ENCODE measurements around the gene PPP2R2C.
A peak's percentile ranks its signal among the peaks of the same experiment; 100 is the strongest.

Gene PPP2R2C

GRCh38 chr4:6474705-6475457 is 2.5 kb upstream of the PPP2R2C start:
- peak overlapping the region; percentile 48 for H2BK5ac ChIP-seq (ENCODE audit: low read length)
- H3K14ac ChIP-seq (ENCODE audit: low read length), result no peak overlapping the region
- H2AK5ac ChIP-seq (ENCODE audit: low read depth, low read length), result peak overlapping the region; percentile 50
- no peak overlapping the region for H3K27ac ChIP-seq (replicated peaks; ENCODE audit: low read length)
- DNase-seq (ENCODE audit: low spot score), result no peak
- H3K18ac ChIP-seq (ENCODE audit: low read length), result peak overlapping the region; percentile 39
- no peak overlapping the region for H2BK12ac ChIP-seq (ENCODE audit: low read length)
- H3K36me3 ChIP-seq (replicated peaks in 1 of 2; ENCODE audit: control insufficient read depth in 2 of 2, insufficient read depth in 2 of 2, low read length in 2 of 2), result no peaks in the 10 kb centered on the region
- no peak overlapping the region for H3K4ac ChIP-seq (ENCODE audit: low read length)
- H3K9me3 ChIP-seq (replicated peaks in 1 of 2; ENCODE audit: control insufficient read depth in 2 of 2, insufficient read depth in 1 of 2, low read depth in 1 of 2, low read length in 2 of 2), result no peaks in the 10 kb centered on the region
- no peak overlapping the region for H3K23ac ChIP-seq (ENCODE audit: low read depth, low read length, poor library complexity)
- 100% methylated on average over 3 of the region's 9 CpGs; no CpG with 5 or more reads in 1 of the 2 donors for WGBS, 2 donors (ENCODE audit: extremely low coverage in 2 of 2, insufficient read length in 2 of 2, insufficient replicate concordance in 1 of 2)
- peaks cover 0 to 2% of the 10 kb centered on the region in 2 donors for H3K4me1 ChIP-seq (ENCODE audit: control insufficient read depth in 2 of 2, insufficient read depth in 1 of 2, low read depth in 1 of 2, low read length in 2 of 2)
- H3K9ac ChIP-seq (ENCODE audit: low read depth, low read length, poor library complexity), result no peak overlapping the region
- no peak overlapping the region for H4K8ac ChIP-seq (ENCODE audit: low read depth, low read length)
- no peak overlapping the region for H4K91ac ChIP-seq (ENCODE audit: low read depth, low read length, poor library complexity)
- H3K27me3 ChIP-seq (ENCODE audit: control insufficient read depth in 3 of 3, insufficient read depth in 3 of 3, low read depth in 1 of 3, low read length in 3 of 3), result peaks cover 10 to 72% (median 38%) of the 10 kb centered on the region in 3 experiments
- no peaks in the 10 kb centered on the region for H3K79me1 ChIP-seq (ENCODE audit: low read depth, low read length)
- no peak overlapping the region for H2BK15ac ChIP-seq (ENCODE audit: low read length)
- no peak overlapping the region for H3K4me3 ChIP-seq (ENCODE audit: low read length in 2 of 2)
- H2BK120ac ChIP-seq (ENCODE audit: low read depth, low read length), result no peak overlapping the region
- no peak overlapping the region for H2AFZ ChIP-seq (ENCODE audit: low read length)
- H3K4me2 ChIP-seq (ENCODE audit: insufficient read depth, low read length, poor library complexity, severe bottlenecking), result no peak overlapping the region

- no peak for DNase-seq (ENCODE audit: low spot score)
- Histone ChIP-seq H2BK12ac (ENCODE audit: low read length) (no peak overlapping the region), H2BK5ac (ENCODE audit: low read length) (no peak overlapping the region), H3K9me3 (replicated peaks in 1 of 2; ENCODE audit: control insufficient read depth in 2 of 2, insufficient read depth in 1 of 2, low read depth in 1 of 2, low read length in 2 of 2) (no peaks in the 10 kb centered on the region), H2BK15ac (ENCODE audit: low read length) (no peak overlapping the region), H2AFZ (ENCODE audit: low read length) (no peak overlapping the region), H3K4me3 (ENCODE audit: low read length in 2 of 2) (no peak overlapping the region), H4K91ac (ENCODE audit: low read depth, low read length, poor library complexity) (no peak overlapping the region), H3K4me2 (ENCODE audit: insufficient read depth, low read length, poor library complexity, severe bottlenecking) (no peak overlapping the region), H3K79me1 (ENCODE audit: low read depth, low read length) (no peaks in the 10 kb centered on the region), H3K4ac (ENCODE audit: low read length) (no peak overlapping the region), H3K27ac (replicated peaks; ENCODE audit: low read length) (no peak overlapping the region), H3K18ac (ENCODE audit: low read length) (no peak overlapping the region), H3K4me1 (ENCODE audit: control insufficient read depth in 2 of 2, insufficient read depth in 1 of 2, low read depth in 1 of 2, low read length in 2 of 2) (peaks cover 0 to 2% of the 10 kb centered on the region in 2 donors), H4K8ac (ENCODE audit: low read depth, low read length) (no peak overlapping the region), H3K23ac (ENCODE audit: low read depth, low read length, poor library complexity) (no peak overlapping the region), H2BK120ac (ENCODE audit: low read depth, low read length) (no peak overlapping the region), H3K14ac (ENCODE audit: low read length) (no peak overlapping the region), H3K27me3 (ENCODE audit: control insufficient read depth in 3 of 3, insufficient read depth in 3 of 3, low read depth in 1 of 3, low read length in 3 of 3) (peaks cover 10 to 75% (median 44%) of the 10 kb centered on the region in 3 experiments), H3K9ac (ENCODE audit: low read depth, low read length, poor library complexity) (no peak overlapping the region), H2AK5ac (ENCODE audit: low read depth, low read length) (no peak overlapping the region), H3K36me3 (replicated peaks in 1 of 2; ENCODE audit: control insufficient read depth in 2 of 2, insufficient read depth in 2 of 2, low read length in 2 of 2) (no peaks in the 10 kb centered on the region)
- WGBS, 2 donors (ENCODE audit: extremely low coverage in 2 of 2, insufficient read length in 2 of 2, insufficient replicate concordance in 1 of 2), result no CpG with 5 or more reads among the region's 5 CpGs
These were observed 1.7 kb upstream of the PPP2R2C start for GRCh38 chr4:6474053-6474568.

- Histone ChIP-seq H3K27ac (replicated peaks; ENCODE audit: low read length) (no peak overlapping the region), H3K27me3 (ENCODE audit: control insufficient read depth in 3 of 3, insufficient read depth in 3 of 3, low read depth in 1 of 3, low read length in 3 of 3) (peaks cover 10 to 76% (median 44%) of the 10 kb centered on the region in 3 experiments), H3K79me1 (ENCODE audit: low read depth, low read length) (no peaks in the 10 kb centered on the region), H2BK12ac (ENCODE audit: low read length) (no peak overlapping the region), H3K23ac (ENCODE audit: low read depth, low read length, poor library complexity) (no peak overlapping the region), H3K4ac (ENCODE audit: low read length) (no peak overlapping the region), H3K18ac (ENCODE audit: low read length) (peak overlapping the region; percentile 3), H2BK15ac (ENCODE audit: low read length) (peak overlapping the region; percentile 9), H3K4me2 (ENCODE audit: insufficient read depth, low read length, poor library complexity, severe bottlenecking) (no peak overlapping the region), H2AK5ac (ENCODE audit: low read depth, low read length) (peak overlapping the region; percentile 40), H2AFZ (ENCODE audit: low read length) (no peak overlapping the region), H4K91ac (ENCODE audit: low read depth, low read length, poor library complexity) (no peak overlapping the region), H3K14ac (ENCODE audit: low read length) (no peak overlapping the region), H3K4me1 (ENCODE audit: control insufficient read depth in 2 of 2, insufficient read depth in 1 of 2, low read depth in 1 of 2, low read length in 2 of 2) (peaks cover 0 to 2% of the 10 kb centered on the region in 2 donors), H3K9me3 (replicated peaks in 1 of 2; ENCODE audit: control insufficient read depth in 2 of 2, insufficient read depth in 1 of 2, low read depth in 1 of 2, low read length in 2 of 2) (no peaks in the 10 kb centered on the region), H3K9ac (ENCODE audit: low read depth, low read length, poor library complexity) (no peak overlapping the region), H4K8ac (ENCODE audit: low read depth, low read length) (no peak overlapping the region), H3K4me3 (ENCODE audit: low read length in 2 of 2) (no peak overlapping the region), H2BK5ac (ENCODE audit: low read length) (no peak overlapping the region), H3K36me3 (replicated peaks in 1 of 2; ENCODE audit: control insufficient read depth in 2 of 2, insufficient read depth in 2 of 2, low read length in 2 of 2) (no peaks in the 10 kb centered on the region), H2BK120ac (ENCODE audit: low read depth, low read length) (no peak overlapping the region)
- WGBS, 2 donors (ENCODE audit: extremely low coverage in 2 of 2, insufficient read length in 2 of 2, insufficient replicate concordance in 1 of 2), result no CpG with 5 or more reads among the region's 9 CpGs
- DNase-seq (ENCODE audit: low spot score), result no peak
These were observed 1.0 kb upstream of the PPP2R2C start for GRCh38 chr4:6473264-6474052.

- H2AK5ac ChIP-seq (ENCODE audit: low read depth, low read length), result no peak overlapping the region
- H3K4ac ChIP-seq (ENCODE audit: low read length), result no peak overlapping the region
- H3K4me1 ChIP-seq (ENCODE audit: control insufficient read depth in 2 of 2, insufficient read depth in 1 of 2, low read depth in 1 of 2, low read length in 2 of 2), result peaks cover 0 to 2% of the 10 kb centered on the region in 2 donors
- H3K27ac ChIP-seq (replicated peaks; ENCODE audit: low read length), result no peak overlapping the region
- peaks cover 10 to 83% (median 44%) of the 10 kb centered on the region in 3 experiments for H3K27me3 ChIP-seq (ENCODE audit: control insufficient read depth in 3 of 3, insufficient read depth in 3 of 3, low read depth in 1 of 3, low read length in 3 of 3)
- H4K8ac ChIP-seq (ENCODE audit: low read depth, low read length), result no peak overlapping the region
- H2BK12ac ChIP-seq (ENCODE audit: low read length), result no peak overlapping the region
- no peaks in the 10 kb centered on the region for H3K36me3 ChIP-seq (replicated peaks in 1 of 2; ENCODE audit: control insufficient read depth in 2 of 2, insufficient read depth in 2 of 2, low read length in 2 of 2)
- H3K18ac ChIP-seq (ENCODE audit: low read length), result peak overlapping the region; percentile 73
- H2BK15ac ChIP-seq (ENCODE audit: low read length), result no peak overlapping the region
- peak overlapping the region in 1 of 2 donors; percentile 81 for H3K4me3 ChIP-seq (ENCODE audit: low read length in 2 of 2)
- WGBS, 2 donors (ENCODE audit: extremely low coverage in 2 of 2, insufficient read length in 2 of 2, insufficient replicate concordance in 1 of 2), result no CpG with 5 or more reads among the region's 44 CpGs
- peak overlapping the region; percentile 47 for H3K9ac ChIP-seq (ENCODE audit: low read depth, low read length, poor library complexity)
- H2BK5ac ChIP-seq (ENCODE audit: low read length), result no peak overlapping the region
- H3K79me1 ChIP-seq (ENCODE audit: low read depth, low read length), result no peaks in the 10 kb centered on the region
- H2AFZ ChIP-seq (ENCODE audit: low read length), result no peak overlapping the region
- H3K14ac ChIP-seq (ENCODE audit: low read length), result no peak overlapping the region
- H2BK120ac ChIP-seq (ENCODE audit: low read depth, low read length), result no peak overlapping the region
- H3K4me2 ChIP-seq (ENCODE audit: insufficient read depth, low read length, poor library complexity, severe bottlenecking), result peak overlapping the region; percentile 88
- H3K23ac ChIP-seq (ENCODE audit: low read depth, low read length, poor library complexity), result no peak overlapping the region
- no peak overlapping the region for H4K91ac ChIP-seq (ENCODE audit: low read depth, low read length, poor library complexity)
- H3K9me3 ChIP-seq (replicated peaks in 1 of 2; ENCODE audit: control insufficient read depth in 2 of 2, insufficient read depth in 1 of 2, low read depth in 1 of 2, low read length in 2 of 2), result no peaks in the 10 kb centered on the region
- DNase-seq (ENCODE audit: low spot score), result no peak
These were observed 417 bp downstream of the PPP2R2C start for GRCh38 chr4:6472008-6472386.

Measured in neuronal stem cell (in vitro differentiated cells).